Measurements from ENCODE around the gene UMAD1.

DNA sequence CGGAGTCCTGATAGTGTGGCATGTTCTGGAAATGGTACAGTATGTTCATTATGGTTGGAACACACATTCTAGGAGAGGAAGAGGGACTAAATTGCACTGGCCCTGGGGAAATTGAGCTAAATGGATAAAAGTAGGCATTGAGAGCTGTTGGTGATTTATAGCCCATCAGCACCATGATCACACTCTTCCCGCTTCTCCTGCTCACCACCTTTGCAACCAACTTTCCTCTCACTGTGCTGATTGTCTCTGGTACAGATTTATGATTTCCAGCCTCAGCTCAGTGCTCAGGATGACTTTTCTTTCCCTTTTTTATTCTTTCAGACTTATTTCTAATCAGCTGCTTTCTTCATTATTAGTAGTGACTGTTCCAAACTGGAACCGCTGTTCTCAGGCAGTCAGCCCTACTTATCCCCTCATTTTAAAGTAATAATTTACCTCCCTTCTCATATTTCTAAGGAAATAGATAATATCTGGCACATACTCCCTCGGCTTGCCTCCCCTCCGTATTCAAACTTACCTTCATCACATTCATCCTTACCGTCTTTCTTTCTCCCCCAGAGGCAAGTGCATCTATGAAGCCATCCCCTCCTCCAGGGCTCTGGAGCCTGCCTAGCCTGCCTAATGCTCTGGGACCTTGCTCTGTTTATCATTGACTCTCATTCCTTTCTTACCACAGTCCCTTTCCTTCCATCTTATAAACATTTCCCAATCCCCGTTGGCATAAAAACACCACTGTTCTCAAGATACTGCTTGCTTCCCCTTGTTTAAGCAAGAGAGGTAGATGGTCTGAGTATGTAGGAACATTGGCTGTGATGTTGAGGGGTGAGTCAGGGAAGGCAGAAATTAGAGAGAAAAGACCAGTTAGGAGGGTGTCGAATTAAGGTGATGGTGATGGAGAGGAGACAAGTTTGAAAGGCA is 129.4 kb downstream of the UMAD1 start:
- TF ChIP-seq, protein P1, sequence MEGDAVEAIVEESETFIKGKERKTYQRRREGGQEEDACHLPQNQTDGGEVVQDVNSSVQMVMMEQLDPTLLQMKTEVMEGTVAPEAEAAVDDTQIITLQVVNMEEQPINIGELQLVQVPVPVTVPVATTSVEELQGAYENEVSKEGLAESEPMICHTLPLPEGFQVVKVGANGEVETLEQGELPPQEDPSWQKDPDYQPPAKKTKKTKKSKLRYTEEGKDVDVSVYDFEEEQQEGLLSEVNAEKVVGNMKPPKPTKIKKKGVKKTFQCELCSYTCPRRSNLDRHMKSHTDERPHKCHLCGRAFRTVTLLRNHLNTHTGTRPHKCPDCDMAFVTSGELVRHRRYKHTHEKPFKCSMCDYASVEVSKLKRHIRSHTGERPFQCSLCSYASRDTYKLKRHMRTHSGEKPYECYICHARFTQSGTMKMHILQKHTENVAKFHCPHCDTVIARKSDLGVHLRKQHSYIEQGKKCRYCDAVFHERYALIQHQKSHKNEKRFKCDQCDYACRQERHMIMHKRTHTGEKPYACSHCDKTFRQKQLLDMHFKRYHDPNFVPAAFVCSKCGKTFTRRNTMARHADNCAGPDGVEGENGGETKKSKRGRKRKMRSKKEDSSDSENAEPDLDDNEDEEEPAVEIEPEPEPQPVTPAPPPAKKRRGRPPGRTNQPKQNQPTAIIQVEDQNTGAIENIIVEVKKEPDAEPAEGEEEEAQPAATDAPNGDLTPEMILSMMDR (IDR thresholded peaks at IDR 0.05) = no peak
- no peak for TF ChIP-seq POLR2A (IDR thresholded peaks at IDR 0.05)

Data from Peyer's patch (tissue), 4 donors.